ENCODE results near the gene A3GALT2. TPM values are rescaled to one million over a fixed set of nuclear protein-coding genes. Genes with fewer than 3 reads are reported as not detected.

The A3GALT2 gene
- total RNA-seq, 1 experiment from 2014 or later = not detected

DNA sequence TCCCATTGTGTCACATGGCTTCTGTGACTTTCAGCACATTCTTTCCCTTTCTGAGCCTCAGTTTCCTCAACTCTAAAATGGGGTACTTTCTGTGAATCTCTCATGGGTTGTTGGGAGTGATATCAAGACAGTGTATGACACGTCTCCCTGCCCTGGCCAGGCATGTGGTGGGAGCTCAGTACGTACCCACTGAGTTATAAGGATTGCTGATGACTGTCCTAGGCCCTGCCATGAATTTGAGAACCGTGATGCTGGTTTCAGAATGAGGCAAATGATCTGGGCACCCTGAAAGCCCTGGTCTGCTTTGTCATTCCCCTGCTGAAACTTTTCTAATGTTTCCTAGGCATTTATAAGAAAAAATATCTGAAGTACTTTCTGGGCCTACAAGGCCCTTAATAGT, 61.0 kb downstream of the A3GALT2 start:
- Histone ChIP-seq H4K91ac (ENCODE audit: insufficient read length, low read depth, low read length) (no peak overlapping the region), H3K56ac (ENCODE audit: insufficient read length, low read depth, low read length) (no peak overlapping the region), H3T11ph (ENCODE audit: low read length) (no peak overlapping the region), H4K8ac (replicated peaks; ENCODE audit: insufficient read length, low read depth, low read length) (no peak overlapping the region), H2BK12ac (ENCODE audit: insufficient read length, low read depth, low read length) (no peak overlapping the region), H4K5ac (ENCODE audit: insufficient read length, low read depth, low read length) (no peak overlapping the region), H3K79me2 (ENCODE audit: insufficient read depth, low read length) (peaks cover 4% of the 10 kb centered on the region; the same call in 1 of the 2 replicates), H3K27ac (ENCODE audit: insufficient read length, low read depth, low read length) (no peak overlapping the region), H3K9me3 (ENCODE audit: control insufficient read depth, low read depth, low read length) (no peaks in the 10 kb centered on the region), H2BK5ac (ENCODE audit: insufficient read length, low read length) (no peak overlapping the region), H2BK20ac (ENCODE audit: low read depth, low read length, poor library complexity, severe bottlenecking) (no peak overlapping the region), H4K20me1 (ENCODE audit: control insufficient read depth, insufficient read depth, insufficient read length) (no peaks in the 10 kb centered on the region), H3K14ac (ENCODE audit: insufficient read depth, low read length) (no peak overlapping the region), H3K79me1 (ENCODE audit: insufficient read depth, low read depth, low read length, poor library complexity, severe bottlenecking) (peaks cover 4% of the 10 kb centered on the region), H3K9ac (ENCODE audit: extremely low read depth, insufficient read length, low read length) (no peak overlapping the region), H2AK5ac (ENCODE audit: insufficient read length, low read length) (no peak overlapping the region), H3K23me2 (ENCODE audit: insufficient read length, low read depth, low read length, poor library complexity, severe bottlenecking) (peaks cover 14% of the 10 kb centered on the region), H3K4ac (ENCODE audit: low read depth, low read length) (no peak overlapping the region), H3K18ac (ENCODE audit: insufficient read length, low read depth, low read length) (no peak overlapping the region), H3K23ac (ENCODE audit: insufficient read length, low read depth, low read length) (no peak overlapping the region), H3K4me1 (ENCODE audit: insufficient read depth, low read length) (peaks cover 6% of the 10 kb centered on the region; the same call in 1 of the 2 replicates), H3K4me2 (ENCODE audit: insufficient read depth, insufficient read length, low read length) (no peak overlapping the region), H2BK15ac (ENCODE audit: low read depth, low read length) (no peak overlapping the region), H2BK120ac (ENCODE audit: low read depth, low read length, poor library complexity, severe bottlenecking) (no peak overlapping the region), H3K27me3 (ENCODE audit: insufficient read depth, low read length) (no peaks in the 10 kb centered on the region), H2AFZ (ENCODE audit: low read length) (no peak overlapping the region)
- WGBS (ENCODE audit: extremely low coverage, insufficient read length, low lambda C conversion rate) = no CpG with 5 or more reads among the region's 3 CpGs
- TF ChIP-seq, protein P1, sequence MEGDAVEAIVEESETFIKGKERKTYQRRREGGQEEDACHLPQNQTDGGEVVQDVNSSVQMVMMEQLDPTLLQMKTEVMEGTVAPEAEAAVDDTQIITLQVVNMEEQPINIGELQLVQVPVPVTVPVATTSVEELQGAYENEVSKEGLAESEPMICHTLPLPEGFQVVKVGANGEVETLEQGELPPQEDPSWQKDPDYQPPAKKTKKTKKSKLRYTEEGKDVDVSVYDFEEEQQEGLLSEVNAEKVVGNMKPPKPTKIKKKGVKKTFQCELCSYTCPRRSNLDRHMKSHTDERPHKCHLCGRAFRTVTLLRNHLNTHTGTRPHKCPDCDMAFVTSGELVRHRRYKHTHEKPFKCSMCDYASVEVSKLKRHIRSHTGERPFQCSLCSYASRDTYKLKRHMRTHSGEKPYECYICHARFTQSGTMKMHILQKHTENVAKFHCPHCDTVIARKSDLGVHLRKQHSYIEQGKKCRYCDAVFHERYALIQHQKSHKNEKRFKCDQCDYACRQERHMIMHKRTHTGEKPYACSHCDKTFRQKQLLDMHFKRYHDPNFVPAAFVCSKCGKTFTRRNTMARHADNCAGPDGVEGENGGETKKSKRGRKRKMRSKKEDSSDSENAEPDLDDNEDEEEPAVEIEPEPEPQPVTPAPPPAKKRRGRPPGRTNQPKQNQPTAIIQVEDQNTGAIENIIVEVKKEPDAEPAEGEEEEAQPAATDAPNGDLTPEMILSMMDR (conservative IDR thresholded peaks at IDR 0.05) = no peak
- peaks cover 5% of the 10 kb centered on the region for H3K27me3 Mint-ChIP-seq (ENCODE audit: low read depth)
- H3K4me1 Mint-ChIP-seq = peaks cover 37 to 40% of the 10 kb centered on the region in 2 experiments
- H3K4me3 Mint-ChIP-seq = no peak overlapping the region
- no peak for DNase-seq
- peaks cover 5 to 21% (median 6%) of the 10 kb centered on the region in 3 experiments; a peak in 5 of 7 replicates for H3K36me3 Mint-ChIP-seq (ENCODE audit: insufficient read depth in 1 of 3, low read depth in 3 of 3)
- H3K27ac Mint-ChIP-seq = no peak overlapping the region
- no peaks in the 10 kb centered on the region for H3K9me3 Mint-ChIP-seq

Measured in H9 (cell line).